ENCODE measurements around the gene GPC6. TPM values are rescaled to one million over a fixed set of nuclear protein-coding genes. Genes with fewer than 3 reads are reported as not detected.

The GPC6 gene
- total and polyA plus RNA-seq, 12 donors, result 0.15 to 5.4 (median 2.5) TPM

DNA sequence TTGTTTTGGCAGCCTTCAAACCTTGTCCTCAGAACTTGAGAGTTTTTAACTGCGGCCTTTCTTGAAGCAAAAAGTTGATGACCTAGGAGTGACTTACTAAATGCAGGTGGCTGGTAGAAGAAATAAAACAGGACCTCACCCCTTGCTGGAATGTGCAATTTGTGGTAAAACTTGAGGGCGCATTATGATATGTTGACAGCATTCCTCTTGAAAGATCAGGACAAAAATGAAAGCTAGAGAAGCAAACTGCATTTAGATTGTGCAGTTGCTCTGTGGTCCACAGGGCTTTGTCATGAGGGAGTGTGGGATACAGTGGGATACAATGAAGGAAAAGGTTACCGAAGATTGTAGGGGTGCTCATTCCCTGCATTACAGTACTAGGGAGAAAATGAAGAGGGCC is 504.2 kb downstream of the GPC6 start:
- 87 to 90% methylated on average over 3 of the region's 3 CpGs for WGBS, 2 donors

GRCh38 chr13:93732186-93732585 is 505.6 kb downstream of the GPC6 start:
- TF ChIP-seq, protein P1, sequence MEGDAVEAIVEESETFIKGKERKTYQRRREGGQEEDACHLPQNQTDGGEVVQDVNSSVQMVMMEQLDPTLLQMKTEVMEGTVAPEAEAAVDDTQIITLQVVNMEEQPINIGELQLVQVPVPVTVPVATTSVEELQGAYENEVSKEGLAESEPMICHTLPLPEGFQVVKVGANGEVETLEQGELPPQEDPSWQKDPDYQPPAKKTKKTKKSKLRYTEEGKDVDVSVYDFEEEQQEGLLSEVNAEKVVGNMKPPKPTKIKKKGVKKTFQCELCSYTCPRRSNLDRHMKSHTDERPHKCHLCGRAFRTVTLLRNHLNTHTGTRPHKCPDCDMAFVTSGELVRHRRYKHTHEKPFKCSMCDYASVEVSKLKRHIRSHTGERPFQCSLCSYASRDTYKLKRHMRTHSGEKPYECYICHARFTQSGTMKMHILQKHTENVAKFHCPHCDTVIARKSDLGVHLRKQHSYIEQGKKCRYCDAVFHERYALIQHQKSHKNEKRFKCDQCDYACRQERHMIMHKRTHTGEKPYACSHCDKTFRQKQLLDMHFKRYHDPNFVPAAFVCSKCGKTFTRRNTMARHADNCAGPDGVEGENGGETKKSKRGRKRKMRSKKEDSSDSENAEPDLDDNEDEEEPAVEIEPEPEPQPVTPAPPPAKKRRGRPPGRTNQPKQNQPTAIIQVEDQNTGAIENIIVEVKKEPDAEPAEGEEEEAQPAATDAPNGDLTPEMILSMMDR (IDR thresholded peaks at IDR 0.05), result no peak
- ATAC-seq, result no peak
- WGBS, 2 donors, result 66 to 67% methylated on average over 2 of the region's 2 CpGs

More for the DNA sequence above, 504.2 kb downstream of the GPC6 start:
- H3K9me3 ChIP-seq, result no peaks in the 10 kb centered on the region
- H3K4me1 ChIP-seq, result no peaks in the 10 kb centered on the region
- no peaks in the 10 kb centered on the region for H3K36me3 ChIP-seq
- intact Hi-C loops (cut with DNase I), result no loop called here
- ATAC-seq (no peak), DNase-seq (no peak)
- no peak overlapping the region for H3K27ac ChIP-seq
- no peaks in the 10 kb centered on the region for H3K27me3 ChIP-seq
- TF ChIP-seq, protein P1 (IDR thresholded peaks at IDR 0.05), result no peak
- no peak overlapping the region for H3K4me3 ChIP-seq

DNA sequence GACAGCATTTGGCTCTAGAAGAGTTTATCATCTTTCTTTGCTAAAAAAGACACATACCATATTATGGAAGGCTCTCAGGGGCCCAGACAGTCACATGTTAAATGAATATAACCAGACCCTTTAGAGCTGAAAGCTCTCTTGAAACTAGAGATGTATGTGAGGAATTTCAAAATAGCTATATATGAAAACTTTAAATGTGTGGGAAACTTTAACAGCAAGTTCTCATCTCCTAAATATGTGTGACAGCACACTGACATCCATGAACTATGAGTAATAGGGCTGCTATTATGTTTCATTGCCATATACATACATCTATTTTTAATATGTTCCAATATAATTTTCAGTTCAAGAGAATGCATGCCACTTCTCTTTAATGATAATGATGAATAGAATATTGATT is 509.5 kb downstream of the GPC6 start:
- DNase-seq, result no peak
- no peaks in the 10 kb centered on the region for H3K4me1 ChIP-seq
- no peaks in the 10 kb centered on the region for H3K36me3 ChIP-seq
- H3K27ac ChIP-seq, result no peak overlapping the region
- H3K9me3 ChIP-seq, result no peaks in the 10 kb centered on the region
- no peak for ATAC-seq
- TF ChIP-seq, protein P1 (IDR thresholded peaks at IDR 0.05), result no peak
- H3K27me3 ChIP-seq, result no peaks in the 10 kb centered on the region
- intact Hi-C loops (cut with DNase I), result no loop called here
- H3K4me3 ChIP-seq, result no peak overlapping the region

More at GRCh38 chr13:93732186-93732585, 505.6 kb downstream of the GPC6 start:
- no peak overlapping the region for H3K4me3 ChIP-seq
- no peaks in the 10 kb centered on the region for H3K27me3 ChIP-seq
- intact Hi-C loops (cut with DNase I), result no loop called here
- no peaks in the 10 kb centered on the region for H3K9me3 ChIP-seq
- no peak for DNase-seq
- H3K4me1 ChIP-seq, result no peaks in the 10 kb centered on the region
- no peaks in the 10 kb centered on the region for H3K36me3 ChIP-seq
- no peak overlapping the region for H3K27ac ChIP-seq

- intact Hi-C loops (cut with DNase I), result no loop called here
- H3K36me3 ChIP-seq, result no peaks in the 10 kb centered on the region
- 81 to 90% methylated on average over 3 of the region's 3 CpGs for WGBS, 2 donors
- H3K27me3 ChIP-seq, result no peaks in the 10 kb centered on the region
- DNase-seq (no peak), ATAC-seq (no peak)
- no peak overlapping the region for H3K27ac ChIP-seq
- TF ChIP-seq, protein P1 (IDR thresholded peaks at IDR 0.05), result no peak
- no peaks in the 10 kb centered on the region for H3K9me3 ChIP-seq
- no peak overlapping the region for H3K4me3 ChIP-seq
- no peaks in the 10 kb centered on the region for H3K4me1 ChIP-seq
These were observed 510.3 kb downstream of the GPC6 start for GRCh38 chr13:93736909-93737308.

Data from heart right ventricle (tissue), 16 donors.